BE2C (cell line): ENCODE results near the gene ZNF675. TPM values are rescaled to one million over a fixed set of nuclear protein-coding genes. Genes with fewer than 3 reads are reported as not detected.
"Not testable (repeated sequence)": the region's sequence is repeated elsewhere in the genome, so short reads cannot be mapped to it uniquely, and the experiment has no call there.

ENCODE experiments used
- DNase-seq: peaks from one replicate; pipeline ENCODE4 v3.0.0-alpha.2; 2020
- H3K27me3 ChIP-seq: fragments of 250-450 bp; sonication (Bioruptor Pico); 2 replicates; pipeline ENCODE4 v1.5.1; 2020; ENCODE audit warnings: mild to moderate bottlenecking
- H3K36me3 ChIP-seq: fragments of 250-450 bp; sonication (Bioruptor Pico); 2 replicates; pipeline ENCODE4 v1.5.1; 2020; ENCODE audit warnings: mild to moderate bottlenecking
- H3K4me1 ChIP-seq: fragments of 250-450 bp; sonication (Bioruptor Pico); 2 replicates; pipeline ENCODE4 v1.5.1; 2020
- H3K4me3 ChIP-seq: 2 replicates; pipeline ENCODE4 v1.5.1; 2011; ENCODE audit warnings: low read depth, low read length
- H3K9me3 ChIP-seq: fragments of 250-450 bp; sonication (Bioruptor Pico); 2 replicates; pipeline ENCODE4 v1.5.1; 2020
- CTCF ChIP-seq: IDR thresholded peaks from 2 replicates; pipeline ENCODE4 v1.5.1; 2012; ENCODE audit warnings: mild to moderate bottlenecking, low read depth, low read length
- polyA plus RNA-seq: library from polyadenylated mRNA; unstranded; fragments of >200 nt; gene quantifications from one replicate; pipeline ENCODE4 v1.2.1, GENCODE V29; 2012; ENCODE audit warnings: low read depth, missing spikeins; ENCODE audit not compliant: insufficient read length, insufficient read depth

The ZNF675 gene
- 4.7 TPM for polyA plus RNA-seq

DNA sequence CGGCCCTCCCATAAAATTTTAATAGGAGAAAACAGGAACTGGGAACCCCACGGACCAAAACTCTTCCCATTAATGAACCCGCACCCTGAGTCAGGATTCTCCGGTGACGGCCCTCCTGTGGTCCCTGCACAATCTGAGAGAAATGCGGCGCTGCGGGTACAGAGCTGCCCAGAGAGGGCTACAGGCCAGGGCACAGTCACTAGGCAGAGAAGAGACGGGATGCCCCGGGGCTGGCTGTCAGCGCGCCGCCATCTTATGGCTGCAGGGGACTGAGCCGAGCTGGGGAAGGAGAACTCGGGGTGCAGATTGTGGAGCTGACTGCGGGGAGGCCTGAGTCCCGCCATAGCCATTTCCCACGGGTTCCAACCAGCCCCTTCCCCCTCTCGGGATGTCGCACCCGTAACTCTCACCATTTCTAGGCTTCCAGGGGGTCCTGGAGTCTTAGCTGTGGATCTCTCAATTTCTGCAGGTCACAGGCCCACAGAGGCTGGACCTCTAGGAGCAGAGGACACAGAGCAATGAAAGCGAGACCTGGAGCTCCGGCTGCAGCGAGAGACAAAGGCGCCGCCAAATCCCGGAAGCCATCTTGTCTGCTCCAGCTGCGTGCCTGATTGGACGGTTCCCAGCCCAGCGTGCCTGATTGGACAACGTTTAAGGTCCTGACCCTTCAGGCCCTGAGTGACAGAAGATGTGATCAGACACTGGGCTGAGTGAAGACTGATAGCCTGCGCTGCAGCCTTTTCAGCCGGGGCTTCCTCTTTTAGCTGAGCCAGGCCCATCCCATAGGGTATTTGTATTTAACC lies at the start of gene ZNF675:
Gene ZNF675 (minus strand): TSS at position 592 of the 803 bp plus-strand sequence. CDS start 179 bp downstream, at position 413.
- peak within 1 kb of the TSS; percentile 90 for H3K4me3 ChIP-seq
- no peak for TF ChIP-seq CTCF
- peak; percentile 93 for DNase-seq
- H3K27me3 ChIP-seq, result no peaks in the 10 kb centered on the region
- no peaks in the 10 kb centered on the region for H3K4me1 ChIP-seq
- peaks cover 3% of the 10 kb centered on the region for H3K36me3 ChIP-seq
- no peaks in the 10 kb centered on the region for H3K9me3 ChIP-seq

- H3K27me3 ChIP-seq, H3K36me3 ChIP-seq, H3K9me3 ChIP-seq, DNase-seq, H3K4me1 ChIP-seq, H3K4me3 ChIP-seq: not testable (repeated sequence)
These were observed 43.9 kb upstream of the ZNF675 start for GRCh38 chr19:23730729-23731465.

GRCh38 chr19:23724161-23724560 lies 37.1 kb upstream of the ZNF675 start:
- not testable (repeated sequence) for DNase-seq, H3K4me3 ChIP-seq, H3K9me3 ChIP-seq, H3K4me1 ChIP-seq, H3K27me3 ChIP-seq, H3K36me3 ChIP-seq

DNA sequence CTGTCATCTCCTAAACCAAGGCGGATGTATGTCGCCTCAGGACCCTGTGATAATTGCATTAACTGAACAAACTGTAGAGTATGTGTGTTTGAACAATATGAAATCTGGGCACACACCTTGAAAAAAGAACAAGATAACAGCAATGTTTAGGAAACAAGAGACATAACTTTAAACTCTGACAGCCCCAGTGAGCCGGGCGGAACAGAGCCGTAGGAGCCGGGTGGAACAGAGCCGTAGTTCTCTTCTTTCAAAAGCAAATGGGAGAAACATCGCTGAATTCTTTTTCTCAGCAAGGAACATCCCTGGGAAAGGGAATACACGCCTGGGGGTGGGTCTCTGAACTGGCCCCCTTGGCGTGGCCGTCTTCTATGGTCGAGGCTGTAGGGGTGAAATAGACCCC lies 31.8 kb upstream of the ZNF675 start:
- Histone ChIP-seq H3K27me3 (no peaks in the 10 kb centered on the region), H3K4me1 (no peaks in the 10 kb centered on the region), H3K9me3 (no peaks in the 10 kb centered on the region), H3K4me3 (no peak overlapping the region), H3K36me3 (no peaks in the 10 kb centered on the region)
- TF ChIP-seq CTCF, result no peak
- no peak for DNase-seq

GRCh38 chr19:23716792-23717191 lies 29.8 kb upstream of the ZNF675 start:
- Histone ChIP-seq H3K27me3 (no peaks in the 10 kb centered on the region), H3K4me3 (no peak overlapping the region), H3K4me1 (no peaks in the 10 kb centered on the region), H3K36me3 (no peaks in the 10 kb centered on the region), H3K9me3 (no peaks in the 10 kb centered on the region)
- DNase-seq, result no peak
- no peak for TF ChIP-seq CTCF

DNA sequence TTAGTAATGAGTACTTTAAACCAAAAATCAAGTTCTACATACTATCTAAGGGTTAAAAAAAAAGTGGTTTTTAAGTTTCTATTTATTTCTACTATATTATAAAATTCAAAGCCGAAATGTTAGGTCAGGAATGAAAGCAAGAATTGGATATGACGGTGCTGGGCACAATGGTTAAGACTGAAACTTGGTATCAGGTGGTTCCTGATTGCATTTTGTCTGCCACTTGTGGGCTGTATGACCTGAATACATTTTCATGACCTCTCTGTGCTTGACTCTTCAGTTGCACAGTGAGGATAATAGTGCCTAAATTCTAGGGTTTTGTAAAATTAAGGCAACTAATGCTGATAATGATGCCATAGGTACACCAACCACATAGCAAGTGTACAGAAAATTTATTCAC lies 22.3 kb upstream of the ZNF675 start:
- no peaks in the 10 kb centered on the region for H3K4me1 ChIP-seq
- H3K27me3 ChIP-seq, result no peaks in the 10 kb centered on the region
- no peak for DNase-seq
- no peaks in the 10 kb centered on the region for H3K36me3 ChIP-seq
- H3K9me3 ChIP-seq, result no peaks in the 10 kb centered on the region
- no peak for TF ChIP-seq CTCF
- no peak overlapping the region for H3K4me3 ChIP-seq

DNA sequence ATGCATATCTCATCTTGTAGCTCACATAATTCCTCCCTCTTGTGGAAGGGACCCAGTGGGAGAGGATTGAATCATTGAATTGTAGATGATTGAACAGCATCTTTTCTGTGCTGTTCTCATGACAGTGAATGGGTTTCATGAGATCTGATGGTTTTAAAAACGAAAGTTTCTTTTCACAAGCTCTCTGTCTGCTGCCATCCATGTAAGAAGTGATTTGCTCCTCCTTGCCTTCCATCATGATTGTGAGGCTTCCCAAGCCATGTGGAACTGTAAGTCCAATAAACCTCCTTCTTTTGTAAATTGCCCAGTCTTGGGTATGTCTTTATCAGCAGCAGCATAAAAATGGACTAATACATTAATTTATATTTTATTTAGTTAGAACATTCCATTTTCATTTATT lies 19.6 kb upstream of the ZNF675 start:
- H3K4me3 ChIP-seq, result no peak overlapping the region
- no peak for DNase-seq
- no peak for TF ChIP-seq CTCF
- no peaks in the 10 kb centered on the region for H3K36me3 ChIP-seq
- no peaks in the 10 kb centered on the region for H3K4me1 ChIP-seq
- no peaks in the 10 kb centered on the region for H3K27me3 ChIP-seq
- no peaks in the 10 kb centered on the region for H3K9me3 ChIP-seq
